K562 (cell line): ENCODE measurements around the gene NRXN3. TPM values are rescaled to one million over a fixed set of nuclear protein-coding genes. Genes with fewer than 3 reads are reported as not detected.

Experiments used
- ATAC-seq: fragments of 200-7000 bp; cut with Tn5 transposase; 3 replicates; pipeline ENCODE4 v1.9.1; 2020; ENCODE audit warnings: moderate library complexity
- BruUV-seq: library from RNA; stranded (reverse); fragments of 400-500 nt; replicated peaks from 2 replicates; lab custom pipeline; 2021; lab: Mats Ljungman, UMichigan
- CTCF ChIA-PET: fragments of 300-600 bp; formaldehyde crosslinking; extraction: SDS; loops from one replicate; lab custom pipeline; 2021; ENCODE audit warnings: low intra/inter-chr PET ratio; lab: Yijun Ruan, JAX
- POLR2A ChIA-PET: fragments of 300-600, 350-650 bp; sonication (Branson Sonifier 250); formaldehyde crosslinking; extraction: SDS; loops from one replicate; lab custom pipeline; 2021; ENCODE audit warnings: antibody characterized with exemption, inconsistent platforms; lab: Yijun Ruan, JAX
- DNase-seq, 4 experiments: peaks; one replicate each; pipeline versions ENCODE4 v3.0.0 to v3.0.0-alpha.2; 2011 to 2018; ENCODE audit warnings: low spot score in 3 of 4, mixed read lengths in 3 of 4; ENCODE audit errors: extremely low read depth in 1 of 4
- FAIRE-seq: peaks from 2 replicates; lab custom pipeline; 2011; peaks lifted over from hg19 to GRCh38; lab: Jason Lieb, UNC
- H2AFZ ChIP-seq: 2 replicates; pipeline ENCODE4 v1.6.0; 2011; ENCODE audit warnings: low read depth, low read length, control low read depth, inconsistent platforms
- H3K27ac ChIP-seq: fragments of 200-600 bp; 3 replicates; pipeline ENCODE4 v1.8.0; 2011; ENCODE audit warnings: low read depth, mild to moderate bottlenecking, control low read depth, inconsistent platforms, low read length, moderate library complexity, mixed read lengths; ENCODE audit errors: extremely low read depth
- H3K27me3 ChIP-seq, 2 experiments: fragments of 300-600 bp in 1 of 2; 2 replicates in 1 of 2; 3 replicates in 1 of 2; pipeline versions ENCODE4 v1.6.0 to v1.8.0; 2011; ENCODE audit warnings: inconsistent platforms in 2 of 2, low read length in 2 of 2, mild to moderate bottlenecking in 1 of 2, mixed read lengths in 1 of 2, moderate library complexity in 1 of 2; ENCODE audit not compliant: control insufficient read depth in 2 of 2, insufficient read depth in 2 of 2
- H3K36me3 ChIP-seq: fragments of 300-600 bp; 3 replicates; pipeline ENCODE4 v1.8.0; 2011; ENCODE audit warnings: mild to moderate bottlenecking, low read length, inconsistent platforms; ENCODE audit not compliant: control insufficient read depth, insufficient read depth
- H3K4me1 ChIP-seq, 2 experiments: fragments of 200-600 bp in 1 of 2; replicated peaks in 1 of 2; 2 replicates in 1 of 2; 3 replicates in 1 of 2; pipeline versions ENCODE4 v1.5.1 to v1.8.0; 2011; ENCODE audit warnings: inconsistent platforms in 2 of 2, low read length in 2 of 2, mild to moderate bottlenecking in 1 of 2, mixed read lengths in 1 of 2, moderate library complexity in 1 of 2; ENCODE audit not compliant: control insufficient read depth in 2 of 2, insufficient read depth in 2 of 2
- H3K4me2 ChIP-seq: 2 replicates; pipeline ENCODE4 v1.6.1; 2011; ENCODE audit warnings: low read length, control low read depth, inconsistent platforms, mixed read lengths; ENCODE audit not compliant: insufficient read depth
- H3K4me3 ChIP-seq: fragments of 200-600 bp; sonication (generic), shearing (Covaris generic); 2 replicates; pipeline ENCODE4 v1.5.1; 2016; ENCODE audit warnings: control low read depth, inconsistent platforms
- H3K79me2 ChIP-seq: fragments of 200-600 bp; 3 replicates; pipeline ENCODE4 v1.8.0; 2011; ENCODE audit warnings: low read length, inconsistent platforms; ENCODE audit not compliant: control insufficient read depth, insufficient read depth
- H3K9ac ChIP-seq, 2 experiments: 2 replicates each; pipeline versions ENCODE4 v1.6.0 to v1.6.1; 2011; ENCODE audit warnings: low read depth in 2 of 2, low read length in 2 of 2, control low read depth in 1 of 2, inconsistent platforms in 1 of 2, mild to moderate bottlenecking in 1 of 2, mixed read lengths in 1 of 2; ENCODE audit not compliant: insufficient read depth in 1 of 2
- H3K9me1 ChIP-seq: one replicate; pipeline ENCODE4 v1.6.0; 2011; ENCODE audit warnings: inconsistent platforms, mild to moderate bottlenecking, low read length, moderate library complexity; ENCODE audit not compliant: control insufficient read depth, insufficient read depth
- H3K9me3 ChIP-seq: replicated peaks from 2 replicates; pipeline ENCODE4 v1.5.1; 2011; ENCODE audit warnings: low read depth, low read length, inconsistent platforms; ENCODE audit not compliant: control insufficient read depth, insufficient read depth
- H4K20me1 ChIP-seq: replicated peaks from 2 replicates; pipeline ENCODE4 v1.6.1; 2011; ENCODE audit warnings: low read length, inconsistent platforms, mixed read lengths; ENCODE audit not compliant: control insufficient read depth, insufficient read depth
- ATF6 ChIP-seq: sonication (generic); formaldehyde crosslinking; IDR thresholded peaks from 2 replicates; pipeline ENCODE4 v1.4.0; 2020; ENCODE audit warnings: mild to moderate bottlenecking, missing genetic modification reagents
- CEBPZ ChIP-seq: fragments of 150-350 bp; IDR thresholded peaks from 2 replicates; pipeline ENCODE4 v1.6.1; 2014; ENCODE audit warnings: low read depth, mild to moderate bottlenecking, low read length, borderline replicate concordance
- GTF2A2 ChIP-seq: IDR thresholded peaks from 2 replicates; pipeline ENCODE4 v1.6.1; 2016; ENCODE audit warnings: mild to moderate bottlenecking, missing genetic modification characterization, missing compliant biosample characterization
- RBM14 ChIP-seq: fragments of 200-400 bp; formaldehyde crosslinking; IDR thresholded peaks from 2 replicates; pipeline ENCODE4 v1.6.1; 2018; ENCODE audit warnings: low read depth, mild to moderate bottlenecking, low read length, moderate library complexity, borderline replicate concordance; ENCODE audit not compliant: insufficient read depth
- RUNX1 ChIP-seq: sonication (generic); IDR thresholded peaks from 2 replicates; pipeline ENCODE4 v1.6.1; 2016; ENCODE audit warnings: antibody characterized with exemption, low read depth
- SETDB1 ChIP-seq: IDR thresholded peaks from one replicate; pipeline ENCODE4 v1.6.1; 2012; ENCODE audit warnings: low read length, control low read depth, inconsistent platforms
- ZKSCAN1 ChIP-seq: fragments of 150-350 bp; IDR thresholded peaks from 2 replicates; pipeline ENCODE4 v1.6.1; 2016; ENCODE audit warnings: low read depth, low read length
- ZNF324 ChIP-seq: fragments of 250-450 bp; sonication (Bioruptor Pico); IDR thresholded peaks from 2 replicates; pipeline ENCODE4 v1.4.0; 2020; ENCODE audit warnings: mild to moderate bottlenecking
- ZNF384 ChIP-seq: IDR thresholded peaks from 2 replicates; pipeline ENCODE4 v1.6.1; 2012; ENCODE audit warnings: low read depth, low read length, improper control_type of control experiment
- ZNF764 ChIP-seq: fragments of 250-450 bp; sonication (Bioruptor Pico); IDR thresholded peaks from 2 replicates; pipeline ENCODE4 v1.4.0; 2020; ENCODE audit warnings: low read depth, mild to moderate bottlenecking, moderate library complexity
- WGBS: fragments of 100-300 bp; shearing (Covaris generic); methylation state at CpG from one replicate; pipeline ENCODE4 v1.1.6; 2016; ENCODE audit warnings: low coverage, mixed read lengths; ENCODE audit not compliant: insufficient coverage; ENCODE audit errors: missing lambda C conversion rate; 5-methylcytosine and 5-hydroxymethylcytosine counted together
- in situ Hi-C: fragments of 300-500 bp; cut with MboI; formaldehyde crosslinking; loops from 4 replicates; pipeline ENCODE4 v1.15.0; 2018; ENCODE audit warnings: inconsistent platforms, mixed read lengths
- intact Hi-C: fragments of 100-400 bp; cut with micrococcal nuclease; formaldehyde crosslinking; loops from 2 replicates; pipeline ENCODE4 v1.14.2; 2022
- polyA plus RNA-seq, 8 experiments: library from polyadenylated mRNA; depleted of rRNA in 4 of 8; stranded (reverse) in 5 of 8; unstranded in 3 of 8; fragments of >200 nt; fragmentation: Nextera tagmentation in 2 of 8; fragmentation: Illumina TruSeq in 1 of 8; extraction: Ambion mirVana in 2 of 8; extraction: Trizol in 1 of 8; gene quantifications; 2 replicates each; pipeline versions ENCODE4 v1.2.1 to v1.2.3, GENCODE V29; 2011 to 2014; ENCODE audit warnings: inconsistent platforms in 1 of 8, missing spikeins in 1 of 8
- total RNA-seq, 7 experiments: library from RNA; depleted of rRNA in 6 of 7; stranded (reverse); fragments of >200 nt in 6 of 7; fragmentation: Illumina TruSeq in 2 of 7; extraction: Trizol in 2 of 7; gene quantifications; 2 replicates each; pipeline versions ENCODE4 v1.2.1 to v1.2.3, GENCODE V29; 2011 to 2021; ENCODE audit warnings: low replicate concordance in 1 of 7

Gene NRXN3
- total and polyA plus RNA-seq, 9 of the 15 experiments (the other 6 are each of a cell fraction or from before 2014, with no cell fraction given) = 0.09 TPM; not detected in 8

GRCh38 chr14:79279645-79280597 is 1109.7 kb downstream of the NRXN3 start:
- Histone ChIP-seq H3K4me1 (no peaks in the 10 kb centered on the region), H2AFZ (no peak overlapping the region), H3K4me2 (no peak overlapping the region), H3K36me3 (no peaks in the 10 kb centered on the region), H4K20me1 (no peaks in the 10 kb centered on the region), H3K27ac (no peak overlapping the region), H3K9me1 (no peaks in the 10 kb centered on the region), H3K9ac (no peak overlapping the region), H3K4me3 (no peak overlapping the region), H3K9me3 (no peaks in the 10 kb centered on the region), H3K27me3 (no peaks in the 10 kb centered on the region), H3K79me2 (no peaks in the 10 kb centered on the region)
- FAIRE-seq (no peak), ATAC-seq (no peak), DNase-seq (no peak)
- WGBS = 3% methylated on average over 27 of the region's 41 CpGs
- ChIA-PET CTCF (no interaction called here), POLR2A (no interaction called here)
- no TSS peak for BruUV-seq
- TF ChIP-seq ZNF324 (CRISPR knock-in tag) (no peak), CEBPZ (no peak), ZNF764 (no peak), RBM14 (no peak), ATF6 (no peak), ZKSCAN1 (no peak), GTF2A2 (no peak), ZNF384 (no peak), SETDB1 (no peak), RUNX1 (no peak)
- intact Hi-C loops = no loop called here
- in situ Hi-C loops = no loop called here
